TTC549 (cell line): Measurements from ENCODE around the gene KCNT2.
"Not testable (repeated sequence)": the region's sequence is repeated elsewhere in the genome, so short reads cannot be mapped to it uniquely, and the experiment has no call there.

Experiments
- FAIRE-seq: peaks from 2 replicates; lab custom pipeline; 2012; peaks lifted over from hg19 to GRCh38; lab: Jason Lieb, UNC

KCNT2 gene

GRCh38 chr1:196590012-196590708 is 18.1 kb downstream of the KCNT2 start:
- no peak for FAIRE-seq

GRCh38 chr1:196584696-196585095 is 23.5 kb downstream of the KCNT2 start:
- FAIRE-seq, result no peak

- FAIRE-seq, result no peak
Observed at GRCh38 chr1:196577386-196577785, 30.9 kb downstream of the KCNT2 start.

GRCh38 chr1:196573226-196573625 is 35.0 kb downstream of the KCNT2 start:
- no peak for FAIRE-seq

GRCh38 chr1:196567238-196567637 is 41.0 kb downstream of the KCNT2 start:
- no peak for FAIRE-seq

GRCh38 chr1:196563768-196564167 is 44.5 kb downstream of the KCNT2 start:
- no peak for FAIRE-seq

- FAIRE-seq, result no peak
Observed at GRCh38 chr1:196559314-196559713, 48.9 kb downstream of the KCNT2 start.

- no peak for FAIRE-seq
Observed at GRCh38 chr1:196558411-196558810, 49.8 kb downstream of the KCNT2 start.

- FAIRE-seq, result no peak
Observed at GRCh38 chr1:196557797-196558196, 50.4 kb downstream of the KCNT2 start.

GRCh38 chr1:196550731-196551130 is 57.5 kb downstream of the KCNT2 start:
- FAIRE-seq, result no peak

GRCh38 chr1:196546272-196547111 is 61.7 kb downstream of the KCNT2 start:
- peak; percentile 36 for FAIRE-seq

GRCh38 chr1:196545222-196545621 is 63.0 kb downstream of the KCNT2 start:
- FAIRE-seq, result no peak

- no peak for FAIRE-seq
Observed at GRCh38 chr1:196544617-196545016, 63.6 kb downstream of the KCNT2 start.

GRCh38 chr1:196543833-196544232 is 64.4 kb downstream of the KCNT2 start:
- FAIRE-seq, result no peak

GRCh38 chr1:196538473-196538872 is 69.8 kb downstream of the KCNT2 start:
- FAIRE-seq, result no peak

- no peak for FAIRE-seq
Observed at GRCh38 chr1:196535727-196536126, 72.5 kb downstream of the KCNT2 start.

- FAIRE-seq, result peak; percentile 11
Observed at GRCh38 chr1:196531737-196532524, 76.3 kb downstream of the KCNT2 start.

- no peak for FAIRE-seq
Observed at GRCh38 chr1:196527919-196528318, 80.3 kb downstream of the KCNT2 start.

GRCh38 chr1:196522574-196523345 is 85.5 kb downstream of the KCNT2 start:
- not testable (repeated sequence) for FAIRE-seq

GRCh38 chr1:196517193-196517592 is 91.0 kb downstream of the KCNT2 start:
- no peak for FAIRE-seq

GRCh38 chr1:196516373-196516772 is 91.9 kb downstream of the KCNT2 start:
- no peak for FAIRE-seq

- FAIRE-seq, result no peak
Observed at GRCh38 chr1:196515904-196516303, 92.3 kb downstream of the KCNT2 start.
